ENCODE measurements around the gene ZNF500.
"Not testable (repeated sequence)": the region's sequence is repeated elsewhere in the genome, so short reads cannot be mapped to it uniquely, and the experiment has no call there.

- TF ChIP-seq, protein P1, sequence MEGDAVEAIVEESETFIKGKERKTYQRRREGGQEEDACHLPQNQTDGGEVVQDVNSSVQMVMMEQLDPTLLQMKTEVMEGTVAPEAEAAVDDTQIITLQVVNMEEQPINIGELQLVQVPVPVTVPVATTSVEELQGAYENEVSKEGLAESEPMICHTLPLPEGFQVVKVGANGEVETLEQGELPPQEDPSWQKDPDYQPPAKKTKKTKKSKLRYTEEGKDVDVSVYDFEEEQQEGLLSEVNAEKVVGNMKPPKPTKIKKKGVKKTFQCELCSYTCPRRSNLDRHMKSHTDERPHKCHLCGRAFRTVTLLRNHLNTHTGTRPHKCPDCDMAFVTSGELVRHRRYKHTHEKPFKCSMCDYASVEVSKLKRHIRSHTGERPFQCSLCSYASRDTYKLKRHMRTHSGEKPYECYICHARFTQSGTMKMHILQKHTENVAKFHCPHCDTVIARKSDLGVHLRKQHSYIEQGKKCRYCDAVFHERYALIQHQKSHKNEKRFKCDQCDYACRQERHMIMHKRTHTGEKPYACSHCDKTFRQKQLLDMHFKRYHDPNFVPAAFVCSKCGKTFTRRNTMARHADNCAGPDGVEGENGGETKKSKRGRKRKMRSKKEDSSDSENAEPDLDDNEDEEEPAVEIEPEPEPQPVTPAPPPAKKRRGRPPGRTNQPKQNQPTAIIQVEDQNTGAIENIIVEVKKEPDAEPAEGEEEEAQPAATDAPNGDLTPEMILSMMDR (conservative IDR thresholded peaks at IDR 0.05 in 1 of 2, IDR thresholded peaks at IDR 0.05 in 1 of 2; ENCODE audit: low read depth in 1 of 2, low read length in 2 of 2): not testable (repeated sequence)
- TF ChIP-seq EZH2 (IDR thresholded peaks at IDR 0.05; ENCODE audit: low read length, missing control alignments): not testable (repeated sequence)
Measured at GRCh38 chr16:4738370-4738769, 28.6 kb downstream of the ZNF500 start.
